CD4-positive, alpha-beta T cell treated with Interleukin-4 for 4 hours (primary cell): Measurements from ENCODE around the gene STEAP3.
"Not testable (repeated sequence)": the region's sequence is repeated elsewhere in the genome, so short reads cannot be mapped to it uniquely, and the experiment has no call there.

Experiments used
- DNase-seq: peaks from one replicate; pipeline ENCODE4 v3.0.0-alpha.2; 2020

The STEAP3 gene

DNA sequence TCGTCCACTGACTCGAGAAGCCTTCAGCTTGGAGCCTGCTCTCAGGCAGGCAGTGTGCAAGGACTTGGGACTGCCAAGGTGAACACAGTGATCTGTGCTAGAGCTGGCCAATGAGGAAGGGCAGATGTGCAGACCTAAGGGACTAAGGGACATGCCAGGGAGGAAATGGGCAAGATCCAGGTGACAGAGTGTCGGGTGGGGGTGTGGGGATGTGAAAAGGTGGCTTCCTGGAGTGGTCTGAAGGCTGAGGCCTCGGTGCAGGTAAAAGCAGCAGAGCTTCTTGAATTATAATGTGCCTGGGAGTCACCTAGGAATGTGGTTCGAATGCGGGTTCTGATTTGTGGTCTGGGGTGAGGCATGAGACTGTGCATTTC lies 42.0 kb downstream of the STEAP3 start:
- no peak for DNase-seq

DNA sequence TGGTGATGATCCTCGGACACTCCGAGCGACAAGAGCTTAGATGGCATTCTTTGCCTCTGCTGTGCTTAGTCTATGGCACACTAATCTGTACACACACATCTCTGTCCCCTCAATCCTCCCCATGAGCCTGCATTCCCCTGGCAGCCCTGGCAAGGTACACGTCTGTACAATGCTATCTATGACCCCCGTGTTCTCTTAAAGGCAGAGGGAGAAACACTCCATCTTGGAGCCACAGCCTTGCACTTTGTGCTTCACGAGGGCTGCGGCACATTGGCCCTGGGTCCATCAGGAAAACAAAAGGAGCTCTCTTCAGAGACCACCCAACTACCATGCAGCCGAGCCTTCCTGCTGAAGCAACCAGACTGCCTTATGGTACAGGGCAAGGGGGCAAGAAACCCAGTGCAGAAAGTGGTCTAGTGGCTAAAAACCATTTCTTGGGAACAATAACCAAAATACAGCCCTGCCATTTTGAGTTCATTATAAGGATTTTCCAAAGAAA lies 42.5 kb downstream of the STEAP3 start:
- DNase-seq = no peak

DNA sequence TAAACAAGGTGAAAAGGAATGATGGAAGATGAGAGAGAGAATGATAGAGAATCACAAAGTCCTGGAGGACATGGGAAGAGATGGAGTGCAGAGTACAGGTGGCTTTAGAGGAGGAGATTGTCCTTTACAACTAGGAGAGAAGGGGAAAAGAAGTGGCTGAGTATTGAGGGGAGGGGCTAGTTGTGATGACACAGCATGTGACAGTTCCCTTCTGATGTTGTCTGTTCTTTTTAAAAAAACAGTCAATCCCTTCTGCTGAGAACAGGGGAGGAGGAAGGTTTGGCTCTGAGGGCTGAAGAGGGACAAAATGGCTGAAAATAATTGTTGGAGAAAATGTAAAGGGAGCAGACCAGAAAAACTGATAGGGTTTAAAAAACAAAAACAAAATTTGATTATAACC lies 44.0 kb downstream of the STEAP3 start:
- no peak for DNase-seq

DNA sequence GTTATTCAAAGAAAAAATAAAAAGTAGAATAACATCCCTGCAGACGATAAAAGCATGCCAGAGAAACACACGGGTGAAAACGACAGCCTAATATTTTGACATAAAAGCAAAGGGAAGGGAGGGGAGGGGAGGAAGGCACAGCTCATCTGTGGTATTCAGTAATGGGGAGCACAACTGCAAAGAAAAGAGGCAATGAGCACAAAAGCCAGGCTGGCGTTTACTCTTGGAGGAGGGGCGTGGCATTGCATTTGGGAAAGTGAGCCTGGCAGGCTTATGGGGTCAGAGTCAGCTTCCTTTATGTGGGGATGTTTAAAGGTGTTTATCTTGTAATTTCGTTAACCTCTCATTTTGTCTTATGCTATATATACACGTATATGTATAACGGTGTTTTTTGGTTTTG lies 53.2 kb downstream of the STEAP3 start:
- no peak for DNase-seq

DNA sequence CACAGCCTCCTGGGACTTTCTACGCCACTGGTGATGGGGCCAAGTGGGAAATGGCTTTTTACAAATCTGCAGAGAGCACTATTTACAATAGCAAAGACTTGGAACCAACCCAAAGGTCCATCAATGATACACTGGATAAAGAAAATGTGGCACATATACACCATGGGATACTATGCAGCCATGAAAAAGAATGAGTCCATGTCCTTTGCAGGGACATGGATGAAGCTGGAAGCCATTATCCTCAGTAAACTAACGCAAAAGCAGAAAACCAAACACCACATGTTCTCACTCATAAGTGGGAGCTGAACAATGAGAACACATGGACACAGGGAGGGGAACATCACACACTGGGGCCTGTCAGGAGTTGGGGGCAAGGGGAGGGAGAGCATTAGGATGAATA lies 54.8 kb downstream of the STEAP3 start:
- DNase-seq = not testable (repeated sequence)

DNA sequence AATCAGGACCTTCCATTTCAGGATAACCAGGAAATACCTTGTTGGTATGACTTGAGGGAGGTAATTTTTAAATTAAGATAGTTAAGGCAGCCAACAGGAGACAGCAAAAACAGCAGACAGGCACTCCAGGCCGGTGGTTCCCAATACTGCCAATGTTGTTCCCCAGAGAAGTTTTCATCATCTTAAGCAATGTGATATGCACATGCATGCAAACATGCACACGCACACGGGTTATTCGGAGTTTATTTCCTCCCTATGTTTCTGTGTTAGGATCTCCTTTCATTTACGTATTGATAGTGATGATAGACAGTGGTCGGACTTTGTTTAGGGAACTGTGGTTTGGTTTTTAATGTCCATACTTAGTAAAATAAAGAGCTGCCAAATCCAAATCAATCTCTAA lies 55.3 kb downstream of the STEAP3 start:
- DNase-seq = no peak

DNA sequence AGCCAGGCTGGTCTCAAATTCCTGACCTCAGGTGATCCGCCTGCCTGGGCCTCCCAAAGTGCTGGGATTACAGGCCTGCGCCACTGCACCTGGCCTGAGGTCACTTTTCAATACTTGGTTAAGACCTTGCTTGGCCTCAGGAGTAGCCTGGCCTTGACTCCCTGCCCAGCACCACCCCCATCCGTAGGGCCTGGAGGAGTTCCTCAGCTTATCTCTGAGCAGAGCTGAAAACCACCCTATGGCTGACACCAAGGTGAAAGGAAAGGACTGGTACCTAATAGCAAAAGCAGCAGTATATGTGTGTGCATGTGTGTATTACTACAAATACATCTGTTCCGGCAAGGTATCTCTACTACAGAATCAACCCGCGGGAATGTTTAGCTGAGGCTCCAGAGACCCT lies 56.0 kb downstream of the STEAP3 start:
- DNase-seq = no peak

DNA sequence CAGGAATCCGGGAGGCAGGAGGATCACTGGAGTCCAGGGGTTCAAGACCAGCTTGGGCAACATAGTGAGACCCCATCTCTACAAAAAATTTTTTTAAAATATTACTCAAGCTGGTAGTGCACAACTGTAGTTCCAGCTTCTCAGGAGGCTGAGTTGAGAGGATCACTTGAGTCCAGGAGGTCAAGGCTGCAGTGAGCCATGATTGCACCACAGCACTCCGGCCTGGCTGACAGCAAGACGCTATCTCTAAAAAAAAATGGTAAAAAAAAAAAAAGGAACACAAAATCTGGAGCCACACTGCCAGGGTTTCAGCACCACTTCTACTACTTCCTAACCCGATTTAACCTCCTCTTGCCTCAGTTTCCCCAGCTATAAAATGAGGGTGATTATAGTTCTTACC lies 57.0 kb downstream of the STEAP3 start:
- DNase-seq = no peak

DNA sequence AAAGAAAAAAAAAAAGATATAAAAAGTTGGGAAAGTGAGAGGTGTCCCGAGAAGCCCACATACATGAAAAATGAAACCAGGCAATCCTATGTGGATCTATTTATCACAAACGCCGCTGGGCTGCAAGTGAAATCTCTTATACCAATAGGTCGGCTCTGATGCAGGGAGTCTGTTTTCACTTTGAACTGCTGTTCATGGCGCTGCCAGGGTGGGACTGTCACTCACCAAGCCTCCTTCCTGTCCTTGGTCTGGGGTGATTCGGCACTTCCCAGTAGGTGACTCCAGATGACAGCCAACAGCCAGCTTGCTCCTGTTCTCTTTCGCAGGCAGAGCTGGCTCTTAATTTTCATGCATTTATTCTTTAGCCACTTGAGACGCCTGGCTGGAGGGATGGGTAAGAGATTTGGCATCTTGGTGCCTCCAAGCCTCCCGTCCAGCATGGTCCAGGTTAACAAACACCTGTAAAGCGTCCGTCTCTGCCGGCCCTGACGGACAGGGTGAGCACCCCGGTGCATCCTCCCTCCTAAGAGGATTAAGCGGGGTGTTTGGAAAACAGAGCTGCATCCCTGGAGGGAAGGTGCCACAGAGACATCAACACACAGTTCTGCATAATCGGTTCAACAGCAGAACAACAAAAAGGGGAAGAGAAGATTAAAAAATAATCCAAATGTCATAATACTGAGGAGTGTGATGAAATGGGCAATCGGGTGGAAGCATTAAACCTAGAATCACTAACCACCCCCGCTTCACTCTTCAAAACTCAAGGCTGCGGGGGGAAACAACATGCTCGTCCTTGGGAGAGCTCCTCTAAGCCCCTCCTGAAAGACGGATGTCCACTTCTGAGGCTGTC lies 58.7 kb downstream of the STEAP3 start:
- DNase-seq = no peak

DNA sequence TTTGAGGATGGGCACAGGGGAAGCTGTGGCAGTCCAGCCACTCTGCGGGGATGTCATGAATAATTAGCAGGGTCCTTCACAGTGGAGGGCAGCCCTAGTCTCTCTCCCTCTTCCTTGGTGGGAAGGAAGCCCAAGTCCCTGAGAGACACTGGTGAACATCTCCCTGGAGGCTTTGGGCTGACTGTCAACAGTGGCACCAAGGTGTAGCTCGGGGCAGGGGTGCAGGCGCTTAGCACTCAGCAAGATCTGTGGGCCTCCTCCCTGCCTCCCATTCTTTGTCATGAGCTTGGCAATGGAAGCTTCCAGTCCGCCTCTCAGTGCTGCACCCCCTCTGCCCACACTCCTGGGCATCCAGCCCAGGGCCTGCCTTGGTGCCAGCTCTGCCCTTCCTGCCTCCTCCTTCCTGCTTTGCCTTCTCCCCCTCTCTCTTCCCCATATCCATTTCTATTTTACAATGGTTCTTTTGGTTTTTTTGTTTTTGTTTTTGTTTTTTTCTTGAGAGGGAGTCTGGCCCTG lies 59.4 kb downstream of the STEAP3 start:
- no peak for DNase-seq

DNA sequence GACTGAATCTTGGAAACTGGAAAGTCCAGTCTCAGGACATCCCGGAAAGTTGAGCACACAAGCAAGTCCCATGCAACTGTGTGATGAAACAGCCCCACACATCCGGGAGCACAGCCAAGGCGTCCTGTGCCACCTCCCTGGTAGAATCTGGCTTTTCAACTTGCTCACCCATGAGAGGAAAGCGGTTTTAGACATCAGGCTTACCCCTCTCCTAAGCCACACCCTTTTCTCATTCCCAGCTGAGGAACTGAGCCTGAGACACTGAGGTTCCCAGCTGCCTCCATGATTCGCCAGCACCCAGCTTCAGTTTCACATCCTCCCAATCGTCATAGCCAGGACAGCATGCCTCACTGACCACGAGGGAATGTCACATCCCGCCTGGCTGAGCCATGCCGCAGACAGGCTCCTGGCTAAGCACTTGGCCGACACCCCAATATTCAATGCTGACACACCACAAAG lies 60.3 kb downstream of the STEAP3 start:
- DNase-seq = no peak

DNA sequence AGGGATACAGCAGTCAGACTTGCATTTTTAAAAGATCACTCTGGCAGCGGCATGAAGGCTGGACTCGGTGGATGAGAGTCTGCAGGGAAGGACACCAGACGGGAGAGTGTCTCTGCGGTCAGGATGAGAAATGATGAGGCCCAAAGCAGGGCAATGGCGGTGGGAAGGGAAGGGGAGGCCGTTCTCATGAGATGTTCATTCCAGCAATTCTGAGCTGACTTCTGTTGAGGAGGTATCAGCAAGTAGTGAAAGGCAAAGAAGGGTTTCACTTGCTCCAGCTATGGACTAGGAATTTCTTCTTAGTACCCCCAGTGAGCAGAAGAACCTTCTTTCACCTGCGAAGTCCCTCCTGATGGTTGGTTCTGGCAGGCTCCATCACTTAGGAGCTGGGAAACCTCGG lies 63.0 kb downstream of the STEAP3 start:
- DNase-seq = no peak

DNA sequence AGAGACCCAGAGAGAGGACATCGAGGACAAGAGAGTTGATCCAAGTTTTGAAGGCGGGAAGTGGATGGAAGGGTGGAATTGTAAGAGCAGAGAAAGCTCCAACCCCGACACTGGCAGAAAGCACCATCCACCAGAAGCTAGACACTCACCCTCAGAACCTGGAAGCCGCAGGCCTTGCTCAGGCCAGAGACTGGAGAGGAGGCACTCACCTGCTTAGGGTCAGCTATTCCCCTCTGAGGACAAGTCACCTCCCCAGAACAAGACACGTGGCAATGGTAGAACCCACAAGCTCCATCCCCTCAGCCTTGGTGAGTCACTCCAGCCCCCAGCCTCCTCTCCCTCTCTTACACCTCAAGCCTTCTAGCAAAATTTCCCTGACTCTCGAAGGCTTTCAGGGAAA lies 64.9 kb downstream of the STEAP3 start:
- no peak for DNase-seq

DNA sequence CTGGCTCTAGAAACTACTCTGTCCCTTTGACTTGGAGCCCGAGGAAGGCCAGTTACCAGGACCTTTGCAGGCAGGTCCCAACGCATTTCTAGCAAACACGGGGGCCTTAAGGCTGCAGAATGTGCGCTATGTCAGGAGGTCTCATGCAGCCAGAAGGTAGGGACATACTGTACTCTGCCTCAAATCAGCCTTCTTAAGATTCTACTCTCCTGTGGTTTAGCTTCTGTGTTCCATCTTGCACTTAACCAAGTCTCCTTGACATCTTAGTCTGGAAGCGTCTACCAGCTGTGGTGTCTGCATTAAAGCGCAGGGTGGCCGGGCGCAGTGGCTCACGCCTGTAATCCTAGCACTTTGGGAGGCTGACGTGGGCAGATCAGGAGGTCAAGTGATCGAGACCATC lies 65.5 kb downstream of the STEAP3 start:
- no peak for DNase-seq

DNA sequence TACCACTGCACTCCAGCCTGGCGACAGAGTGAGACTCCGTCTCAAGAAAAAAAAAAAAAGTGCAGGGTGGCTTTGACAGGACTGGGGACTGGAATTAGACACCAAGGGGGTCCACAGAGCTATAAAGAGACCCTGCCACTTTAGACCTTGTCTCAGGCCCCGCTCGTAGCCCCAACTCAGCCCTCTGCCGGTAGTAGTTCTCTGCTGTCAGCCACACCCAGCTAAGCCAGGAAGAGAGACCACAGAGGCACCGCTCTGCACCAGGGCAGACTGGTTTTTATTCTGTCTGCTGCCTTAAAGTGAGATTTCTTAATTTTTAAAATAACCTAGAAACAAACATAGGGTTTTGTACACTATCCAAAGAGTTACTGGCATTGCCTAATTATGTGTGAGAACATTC lies 66.0 kb downstream of the STEAP3 start:
- no peak for DNase-seq

DNA sequence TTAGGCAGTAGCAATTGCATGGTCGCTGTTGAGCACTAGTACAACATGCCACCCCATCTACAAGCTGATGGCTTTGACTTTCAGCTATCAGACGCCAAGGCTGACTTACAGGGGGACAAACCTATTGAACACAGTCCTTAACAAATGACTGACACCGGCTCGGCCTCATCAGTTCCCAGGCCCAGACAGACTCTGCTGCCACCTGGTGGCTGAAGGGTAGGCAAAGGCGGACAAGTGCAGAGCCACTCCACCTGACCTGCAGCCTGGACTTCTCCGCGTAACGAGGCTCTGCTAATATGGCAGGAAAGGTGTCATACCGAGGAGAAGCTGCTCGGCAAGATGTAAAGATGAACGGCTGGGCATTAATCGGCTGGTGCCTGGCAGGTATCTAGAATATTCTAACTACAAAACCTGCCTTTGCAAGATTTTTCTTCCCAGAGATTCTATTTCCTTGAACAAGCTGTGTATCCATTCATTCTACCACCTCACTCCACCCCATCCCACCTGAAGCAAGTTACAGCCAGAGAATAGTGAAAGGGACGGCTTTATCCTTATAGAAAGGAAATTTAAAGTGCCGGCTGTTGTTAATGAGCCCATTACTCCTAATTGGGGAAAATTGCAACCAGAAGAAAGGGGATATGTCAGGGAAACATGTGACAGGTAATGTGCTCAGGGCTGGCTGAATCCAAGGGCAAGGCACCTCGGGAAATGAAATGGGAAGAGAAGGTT lies 67.4 kb downstream of the STEAP3 start:
- no peak for DNase-seq

DNA sequence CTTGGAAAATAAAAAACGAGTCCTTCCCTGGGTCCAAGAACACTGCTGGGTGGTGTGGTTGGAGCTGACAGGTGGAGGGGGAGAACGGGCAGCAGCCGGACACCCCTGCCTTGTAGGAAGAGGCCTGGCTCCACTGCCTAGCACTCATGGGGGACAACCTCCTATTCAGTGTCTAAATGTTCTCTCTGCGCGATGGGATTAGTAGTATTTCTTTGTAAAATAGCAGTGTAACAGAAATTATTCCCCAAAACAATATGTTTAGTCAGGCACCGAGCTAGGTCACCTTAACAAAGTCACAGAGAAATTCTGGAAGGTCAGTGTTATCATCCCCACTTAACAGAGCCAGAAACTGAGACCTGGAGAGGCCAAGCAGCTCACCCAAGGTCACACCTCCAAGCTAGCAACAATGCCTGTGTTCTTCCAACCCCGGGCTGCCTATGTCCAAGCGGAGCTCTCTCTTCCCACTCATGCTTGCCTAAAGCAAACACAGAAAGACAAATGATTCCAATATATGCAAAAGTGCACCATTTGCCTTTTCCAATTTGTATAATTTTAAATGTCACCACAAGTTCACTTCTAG lies 68.0 kb downstream of the STEAP3 start:
- no peak for DNase-seq

DNA sequence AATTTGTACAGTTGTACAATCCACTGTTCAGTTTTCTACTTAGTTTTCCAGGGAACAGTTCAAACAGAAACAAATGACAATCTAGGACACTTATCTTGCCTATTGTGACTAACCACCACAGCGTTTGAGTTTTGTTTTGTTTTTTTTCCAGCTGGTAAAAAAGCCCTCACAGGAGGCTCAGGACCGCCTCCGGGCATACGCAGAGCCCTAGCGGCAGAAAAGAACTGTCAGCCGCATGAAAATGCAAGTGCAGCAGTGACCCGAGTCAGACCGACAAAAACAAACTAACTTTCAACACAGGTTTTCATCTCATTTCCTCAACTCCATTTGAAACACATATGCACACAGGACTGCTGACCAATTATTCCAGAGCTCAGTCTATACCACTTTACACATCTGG lies 68.6 kb downstream of the STEAP3 start:
- DNase-seq = no peak

DNA sequence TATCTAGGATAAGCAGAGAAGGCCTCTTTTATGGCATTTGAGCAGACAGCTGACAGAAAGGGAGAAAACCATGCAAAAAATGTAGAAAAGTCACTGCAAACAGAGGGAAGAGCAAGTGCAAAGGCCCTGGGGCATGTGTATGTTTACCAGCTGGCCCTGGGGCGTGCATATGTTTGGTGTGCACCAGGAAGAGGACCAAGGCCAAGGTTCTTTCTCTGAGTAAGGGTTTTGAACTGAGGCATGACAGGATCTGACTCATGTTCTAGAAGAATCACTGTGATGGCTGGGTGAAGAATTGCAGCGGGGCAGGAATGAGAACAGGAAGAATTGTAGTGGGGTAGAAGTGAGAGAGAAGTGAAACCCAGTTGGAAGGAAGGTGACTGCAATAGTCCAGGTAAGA lies 69.6 kb downstream of the STEAP3 start:
- no peak for DNase-seq

DNA sequence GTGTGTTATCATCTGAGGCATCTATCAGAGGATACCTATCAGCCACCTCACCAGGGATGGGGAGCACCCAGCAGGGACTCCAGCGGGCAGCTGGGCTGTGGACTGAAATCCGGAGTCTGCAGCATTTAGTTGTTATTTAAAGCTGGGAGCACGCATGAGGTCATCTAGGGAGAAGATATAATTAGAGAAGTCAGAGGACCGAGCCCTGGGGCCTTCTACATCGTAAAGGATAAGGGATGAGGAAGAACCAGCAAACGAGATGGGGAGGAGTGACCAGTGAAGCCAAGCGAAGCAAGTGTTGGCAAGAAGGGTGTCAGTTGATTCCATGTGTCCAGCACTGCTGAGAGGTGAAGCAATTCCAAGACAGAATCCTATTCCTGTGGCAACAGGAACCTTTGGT lies 70.3 kb downstream of the STEAP3 start:
- no peak for DNase-seq

DNA sequence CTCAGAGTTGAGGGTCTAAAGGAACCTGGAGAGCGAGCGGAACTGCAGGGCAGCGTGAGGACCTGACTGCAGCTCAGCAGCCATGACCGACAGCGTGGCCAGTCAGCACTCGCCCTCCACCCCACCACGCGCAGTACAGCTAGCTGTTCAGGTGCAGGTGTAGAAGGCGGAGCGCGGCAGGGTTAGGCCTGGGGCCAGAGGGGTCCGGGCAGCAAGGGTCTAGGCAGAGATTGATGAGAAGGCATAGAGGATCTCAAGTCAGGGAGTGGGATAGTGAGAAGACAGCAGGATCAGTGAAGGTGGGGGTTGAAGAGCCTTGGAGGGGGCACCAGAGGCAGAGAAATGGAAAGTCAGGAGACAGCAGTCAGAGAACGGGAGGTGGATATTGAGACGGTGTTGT lies 71.0 kb downstream of the STEAP3 start:
- no peak for DNase-seq

DNA sequence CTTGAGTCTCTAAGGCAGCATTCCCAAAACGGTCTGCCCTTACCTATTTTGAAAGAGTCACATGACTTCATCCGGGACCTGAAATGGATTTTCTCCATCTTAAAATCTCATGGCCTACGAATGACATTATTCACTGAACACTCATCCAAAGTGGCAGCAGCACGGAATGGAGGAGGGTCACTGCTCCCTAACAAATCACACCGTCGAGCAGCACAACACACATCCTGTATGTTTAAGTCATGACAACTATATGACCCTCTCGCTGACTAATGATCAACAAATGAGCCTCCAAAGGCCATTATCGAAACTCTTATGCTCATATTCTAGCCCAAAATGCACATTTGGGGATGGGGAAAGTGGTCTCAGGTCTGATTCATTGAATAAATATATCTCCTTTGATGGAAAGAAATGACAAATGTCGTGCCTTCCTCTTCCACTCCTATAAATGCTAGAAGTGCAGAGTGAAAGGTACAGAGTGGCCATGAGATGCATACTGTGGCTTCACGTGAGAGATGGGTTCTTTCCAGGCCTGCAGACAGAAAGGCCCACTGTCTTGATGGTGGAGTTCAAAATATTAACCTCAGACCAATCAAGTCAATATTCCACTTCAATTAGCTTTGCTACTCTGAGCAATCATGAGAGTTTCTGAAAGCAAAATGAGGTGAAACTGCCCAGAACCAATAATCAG lies 72.2 kb downstream of the STEAP3 start:
- no peak for DNase-seq

DNA sequence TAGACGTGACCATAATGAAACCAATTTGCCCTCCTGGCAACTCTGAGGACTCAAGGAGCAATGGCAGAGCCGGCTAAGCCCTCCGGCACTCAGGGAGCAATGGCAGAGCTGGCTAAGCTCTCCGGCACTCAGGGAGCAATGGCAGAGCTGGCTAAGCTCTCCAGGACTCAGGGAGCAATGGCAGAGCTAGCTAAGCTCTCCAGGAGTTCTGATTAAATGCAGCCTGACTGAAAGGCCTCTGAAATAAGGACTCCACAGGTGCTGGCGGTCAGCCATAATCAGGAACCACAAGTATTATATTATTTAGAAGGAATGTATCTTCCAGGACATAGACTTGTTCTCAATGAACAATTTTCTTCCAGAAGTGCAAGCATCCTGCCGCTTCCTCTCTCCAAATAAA lies 77.8 kb downstream of the STEAP3 start:
- DNase-seq = no peak
